ENCODE results near the gene RIF1. TPM values are rescaled to one million over a fixed set of nuclear protein-coding genes. Genes with fewer than 3 reads are reported as not detected.
"Not testable (repeated sequence)": the region's sequence is repeated elsewhere in the genome, so short reads cannot be mapped to it uniquely, and the experiment has no call there.

Gene RIF1
- total RNA-seq, 1 donor from 2014 or later: 13.9 TPM

DNA sequence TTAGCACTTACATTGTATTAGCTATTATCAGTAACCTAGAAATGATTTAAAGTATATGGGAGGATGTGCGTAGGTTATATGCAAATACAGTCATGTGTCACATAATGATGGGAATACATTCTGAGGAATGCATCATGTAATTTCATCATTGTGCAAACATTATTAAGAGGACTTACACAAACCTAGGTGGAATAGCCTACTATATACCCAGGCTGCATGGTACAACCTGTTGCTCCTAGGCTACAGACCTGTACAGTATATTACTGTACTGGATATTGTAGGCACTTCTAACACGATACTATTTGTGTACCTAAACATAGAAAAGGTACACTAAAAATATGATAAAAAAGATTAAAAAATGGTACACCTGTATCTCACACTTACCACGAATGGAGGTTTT is 7.9 kb downstream of the RIF1 start:
- Histone ChIP-seq H3K4me1 (peaks cover 10% of the 10 kb centered on the region), H3K9me3 (replicated peaks) (no peaks in the 10 kb centered on the region), H3K36me3 (peaks cover 89% of the 10 kb centered on the region), H3K4me3 (no peak overlapping the region), H3K27me3 (ENCODE audit: low read depth) (no peaks in the 10 kb centered on the region), H3K27ac (replicated peaks) (no peak overlapping the region)
- intact Hi-C loops (cut with micrococcal nuclease): no loop called here
- TF ChIP-seq, protein P1, sequence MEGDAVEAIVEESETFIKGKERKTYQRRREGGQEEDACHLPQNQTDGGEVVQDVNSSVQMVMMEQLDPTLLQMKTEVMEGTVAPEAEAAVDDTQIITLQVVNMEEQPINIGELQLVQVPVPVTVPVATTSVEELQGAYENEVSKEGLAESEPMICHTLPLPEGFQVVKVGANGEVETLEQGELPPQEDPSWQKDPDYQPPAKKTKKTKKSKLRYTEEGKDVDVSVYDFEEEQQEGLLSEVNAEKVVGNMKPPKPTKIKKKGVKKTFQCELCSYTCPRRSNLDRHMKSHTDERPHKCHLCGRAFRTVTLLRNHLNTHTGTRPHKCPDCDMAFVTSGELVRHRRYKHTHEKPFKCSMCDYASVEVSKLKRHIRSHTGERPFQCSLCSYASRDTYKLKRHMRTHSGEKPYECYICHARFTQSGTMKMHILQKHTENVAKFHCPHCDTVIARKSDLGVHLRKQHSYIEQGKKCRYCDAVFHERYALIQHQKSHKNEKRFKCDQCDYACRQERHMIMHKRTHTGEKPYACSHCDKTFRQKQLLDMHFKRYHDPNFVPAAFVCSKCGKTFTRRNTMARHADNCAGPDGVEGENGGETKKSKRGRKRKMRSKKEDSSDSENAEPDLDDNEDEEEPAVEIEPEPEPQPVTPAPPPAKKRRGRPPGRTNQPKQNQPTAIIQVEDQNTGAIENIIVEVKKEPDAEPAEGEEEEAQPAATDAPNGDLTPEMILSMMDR (IDR thresholded peaks at IDR 0.05; ENCODE audit: borderline replicate concordance): no peak
- no peak for DNase-seq

DNA sequence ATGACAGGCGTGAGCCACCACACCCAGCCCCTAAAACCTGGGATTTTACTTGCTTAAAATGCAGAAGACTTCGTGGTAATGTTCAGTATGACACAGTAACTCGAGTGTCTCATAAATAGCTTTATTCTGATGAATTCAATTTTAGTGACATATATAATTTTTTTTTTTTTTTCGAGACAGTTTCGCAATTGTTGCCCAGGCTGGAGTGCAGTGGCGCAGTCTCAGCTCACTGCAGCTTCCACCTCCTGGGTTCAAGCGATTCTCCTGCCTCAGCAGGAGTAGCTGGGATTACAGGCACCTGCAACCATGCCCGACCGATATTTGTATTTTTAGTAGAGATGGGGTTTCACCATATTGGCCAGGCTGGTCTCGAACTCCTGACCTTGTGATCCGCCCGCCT is 12.0 kb downstream of the RIF1 start:
- peaks cover 91% of the 10 kb centered on the region for H3K36me3 ChIP-seq
- H3K27ac ChIP-seq (replicated peaks); H3K4me3 ChIP-seq; DNase-seq; H3K4me1 ChIP-seq; H3K27me3 ChIP-seq (ENCODE audit: low read depth); H3K9me3 ChIP-seq (replicated peaks); intact Hi-C loops (cut with micrococcal nuclease): not testable (repeated sequence)

DNA sequence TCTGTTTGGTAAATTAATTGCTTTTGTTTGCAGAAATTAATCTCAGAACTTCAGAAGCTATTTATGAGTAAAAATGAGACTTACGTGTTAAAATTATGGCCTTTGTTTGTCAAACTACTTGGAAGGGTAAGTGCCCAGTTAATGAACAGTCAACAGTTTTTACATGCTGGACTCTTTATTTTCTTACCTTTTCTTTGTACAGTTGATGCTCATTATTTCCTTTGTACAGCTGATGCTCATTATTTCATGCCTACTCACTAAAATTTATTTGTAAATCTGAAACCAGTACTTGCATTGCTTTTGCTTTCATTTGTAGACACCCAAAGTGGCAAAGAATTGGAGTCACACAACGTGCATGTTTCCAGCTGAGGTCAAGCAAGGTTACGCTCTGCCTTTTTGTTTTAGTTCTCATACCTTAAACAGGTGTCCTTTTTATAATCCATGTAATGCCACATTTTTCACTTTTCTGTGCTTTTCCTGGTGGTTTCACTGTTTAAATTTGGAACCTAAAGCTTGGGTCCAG is 13.3 kb downstream of the RIF1 start:
- Histone ChIP-seq H3K4me1 (no peaks in the 10 kb centered on the region), H3K9me3 (replicated peaks) (no peaks in the 10 kb centered on the region), H3K36me3 (peaks cover 80% of the 10 kb centered on the region), H3K27ac (replicated peaks) (no peak overlapping the region), H3K4me3 (no peak overlapping the region), H3K27me3 (ENCODE audit: low read depth) (no peaks in the 10 kb centered on the region)
- intact Hi-C loops (cut with micrococcal nuclease): no loop called here
- TF ChIP-seq, protein P1 (IDR thresholded peaks at IDR 0.05; ENCODE audit: borderline replicate concordance): no peak
- no peak for DNase-seq

DNA sequence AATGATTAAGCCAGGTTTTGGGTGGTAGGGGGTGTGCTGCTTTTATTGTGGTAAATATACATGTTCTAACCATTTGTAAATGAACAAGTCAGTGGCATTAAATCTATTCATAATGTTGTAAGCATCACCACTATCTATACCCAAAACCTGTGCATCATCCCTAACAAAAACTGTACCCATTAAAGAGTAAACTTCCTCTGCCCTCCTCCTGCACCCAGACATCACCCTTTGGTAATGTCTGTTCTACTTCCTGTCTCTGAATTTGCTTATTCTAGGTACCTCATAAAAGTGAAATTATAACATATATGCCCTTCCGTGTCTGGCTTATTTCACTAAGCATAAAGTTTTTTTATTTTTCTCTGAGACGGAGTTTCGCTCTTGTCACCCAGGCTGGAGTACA is 14.1 kb downstream of the RIF1 start:
- H3K4me1 ChIP-seq: no peaks in the 10 kb centered on the region
- intact Hi-C loops (cut with micrococcal nuclease): no loop called here
- H3K36me3 ChIP-seq: peaks cover 80% of the 10 kb centered on the region
- TF ChIP-seq, protein P1 (IDR thresholded peaks at IDR 0.05; ENCODE audit: borderline replicate concordance): no peak
- no peaks in the 10 kb centered on the region for H3K27me3 ChIP-seq (ENCODE audit: low read depth)
- DNase-seq: no peak
- no peaks in the 10 kb centered on the region for H3K9me3 ChIP-seq (replicated peaks)
- H3K4me3 ChIP-seq: no peak overlapping the region
- no peak overlapping the region for H3K27ac ChIP-seq (replicated peaks)

DNA sequence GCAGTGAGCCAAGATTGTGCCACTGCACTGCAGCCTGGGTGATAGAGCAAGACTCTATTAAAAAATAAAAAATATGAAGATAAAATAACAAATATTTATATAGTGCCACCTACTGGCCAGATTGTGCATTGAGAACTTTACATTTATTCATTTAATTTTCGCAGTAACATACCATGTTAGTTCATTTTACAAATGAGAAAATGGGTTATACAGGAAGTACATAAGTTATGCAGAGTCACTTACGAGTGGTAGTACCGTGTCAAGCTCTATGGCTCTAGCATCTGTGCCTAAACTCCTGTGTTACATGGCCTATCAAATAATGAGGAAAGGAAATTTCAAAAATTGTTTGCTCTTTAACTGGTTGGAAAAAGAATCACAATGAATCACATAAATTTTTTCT is 27.9 kb downstream of the RIF1 start:
- H3K4me1 ChIP-seq: no peaks in the 10 kb centered on the region
- no peak overlapping the region for H3K27ac ChIP-seq (replicated peaks)
- intact Hi-C loops (cut with micrococcal nuclease): no loop called here
- DNase-seq: no peak
- TF ChIP-seq, protein P1 (IDR thresholded peaks at IDR 0.05; ENCODE audit: borderline replicate concordance): peak; percentile 79
- no peaks in the 10 kb centered on the region for H3K9me3 ChIP-seq (replicated peaks)
- no peaks in the 10 kb centered on the region for H3K27me3 ChIP-seq (ENCODE audit: low read depth)
- peaks cover 94% of the 10 kb centered on the region for H3K36me3 ChIP-seq
- no peak overlapping the region for H3K4me3 ChIP-seq

DNA sequence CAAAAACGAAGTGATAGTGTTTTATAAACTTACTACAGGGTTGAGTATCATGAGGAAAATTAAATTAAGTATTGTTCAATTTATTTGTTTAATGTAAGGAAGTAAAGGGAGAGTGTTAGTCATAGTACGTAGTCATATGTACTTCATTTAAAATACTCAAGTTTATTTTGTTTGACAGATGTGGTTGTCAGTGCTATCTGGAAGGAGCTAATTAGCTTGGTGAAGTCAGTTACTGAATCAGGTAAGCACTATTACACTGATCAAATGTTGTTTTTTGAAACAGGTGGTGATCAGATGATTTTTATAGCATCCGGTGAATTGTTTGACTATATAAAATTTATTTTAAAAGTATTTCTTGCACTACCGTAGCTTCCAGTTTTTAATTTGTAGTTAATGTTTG is 28.8 kb downstream of the RIF1 start:
- H3K27ac ChIP-seq (replicated peaks): no peak overlapping the region
- no peak for DNase-seq
- H3K36me3 ChIP-seq: peaks cover 94% of the 10 kb centered on the region
- H3K9me3 ChIP-seq (replicated peaks): no peaks in the 10 kb centered on the region
- no peaks in the 10 kb centered on the region for H3K4me1 ChIP-seq
- no peaks in the 10 kb centered on the region for H3K27me3 ChIP-seq (ENCODE audit: low read depth)
- intact Hi-C loops (cut with micrococcal nuclease): no loop called here
- TF ChIP-seq, protein P1 (IDR thresholded peaks at IDR 0.05; ENCODE audit: borderline replicate concordance): no peak
- no peak overlapping the region for H3K4me3 ChIP-seq

All from left ventricle myocardium inferior (tissue), 1 donor.